GM18867 (cell line): Measurements from ENCODE around the gene FGF21.
A peak's percentile ranks its signal among the peaks of the same experiment; 100 is the strongest.

Source experiments
- ATAC-seq: cut with Tn5 transposase; IDR thresholded peaks from one replicate; pipeline ENCODE4 v1.9.1; 2021; ENCODE audit warnings: mild to moderate bottlenecking, moderate library complexity; ENCODE audit not compliant: unreplicated experiment

Gene FGF21

DNA sequence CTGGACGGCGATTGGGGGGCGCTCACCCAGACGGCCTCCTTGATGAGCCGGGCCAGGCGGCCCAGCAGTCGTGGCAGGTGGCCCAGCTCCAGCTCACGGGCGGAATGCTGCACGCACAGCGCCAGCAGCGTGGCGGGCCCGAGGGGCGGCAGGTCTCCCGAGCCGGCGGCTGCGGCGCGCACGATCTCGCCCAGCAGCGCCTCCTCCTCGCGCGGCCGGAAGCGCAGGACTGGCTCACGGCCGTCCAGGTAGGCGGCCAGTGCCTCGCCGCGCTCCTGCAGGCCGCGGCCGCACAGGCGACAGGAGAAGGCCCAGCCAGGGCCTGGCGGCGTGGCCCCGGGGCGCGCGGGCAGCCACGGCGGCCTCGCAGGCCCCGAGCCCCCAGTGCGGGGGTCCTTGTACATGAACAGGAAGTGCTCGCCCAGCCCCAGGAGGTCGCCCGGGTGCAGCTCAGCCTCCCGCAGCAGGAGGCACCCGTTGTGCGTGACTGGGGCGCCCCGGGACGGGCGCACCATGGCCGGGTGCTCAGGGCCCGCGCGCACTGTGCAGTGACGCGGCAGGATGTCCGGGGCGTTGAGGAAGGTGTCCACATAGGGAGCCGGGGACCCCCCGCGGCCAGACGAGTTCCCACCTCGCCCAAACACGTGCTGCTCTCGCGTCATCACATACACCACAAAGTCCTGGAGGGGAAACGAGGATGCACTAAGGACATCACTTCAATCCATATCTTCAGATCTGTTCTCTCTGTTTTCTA, 26.2 kb upstream of the FGF21 start:
- no peak for ATAC-seq

DNA sequence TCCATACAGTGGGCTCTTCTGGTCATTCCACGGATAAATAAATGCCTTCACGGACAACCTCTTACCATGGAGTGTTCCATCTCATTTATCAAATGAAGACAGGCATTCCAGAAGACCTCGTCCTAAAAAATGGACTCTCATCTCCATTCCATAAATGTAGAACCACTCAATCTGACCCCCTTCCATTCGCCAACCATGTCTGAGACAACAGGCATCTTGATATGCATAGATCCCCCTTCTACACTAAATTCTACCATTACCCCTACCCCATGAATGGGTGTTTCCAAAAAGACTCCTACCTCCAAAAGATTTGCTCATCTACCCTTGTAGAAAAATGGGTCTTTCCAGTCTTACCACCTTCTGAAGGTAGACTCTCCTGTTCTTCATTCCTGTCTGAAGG, 23.9 kb upstream of the FGF21 start:
- no peak for ATAC-seq

DNA sequence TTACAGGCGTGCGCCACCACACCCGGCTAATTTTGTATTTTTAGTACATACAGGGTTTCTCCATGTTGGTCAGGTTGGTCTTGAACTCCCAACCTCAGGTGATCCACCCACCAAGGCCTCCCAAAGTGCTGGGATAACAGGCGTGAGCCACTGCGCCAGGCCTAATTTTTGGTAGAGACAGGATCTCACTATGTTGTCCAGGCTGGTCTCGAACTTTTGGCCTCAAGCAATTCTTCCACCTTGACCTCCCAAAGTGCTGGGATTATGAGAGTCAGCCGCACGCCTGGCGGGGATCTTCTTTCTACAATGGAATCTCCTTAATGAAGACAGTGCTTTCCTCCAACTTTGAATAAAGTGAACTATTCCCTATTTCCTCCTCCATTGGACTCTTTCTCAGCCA, 20.7 kb upstream of the FGF21 start:
- ATAC-seq, result no peak

DNA sequence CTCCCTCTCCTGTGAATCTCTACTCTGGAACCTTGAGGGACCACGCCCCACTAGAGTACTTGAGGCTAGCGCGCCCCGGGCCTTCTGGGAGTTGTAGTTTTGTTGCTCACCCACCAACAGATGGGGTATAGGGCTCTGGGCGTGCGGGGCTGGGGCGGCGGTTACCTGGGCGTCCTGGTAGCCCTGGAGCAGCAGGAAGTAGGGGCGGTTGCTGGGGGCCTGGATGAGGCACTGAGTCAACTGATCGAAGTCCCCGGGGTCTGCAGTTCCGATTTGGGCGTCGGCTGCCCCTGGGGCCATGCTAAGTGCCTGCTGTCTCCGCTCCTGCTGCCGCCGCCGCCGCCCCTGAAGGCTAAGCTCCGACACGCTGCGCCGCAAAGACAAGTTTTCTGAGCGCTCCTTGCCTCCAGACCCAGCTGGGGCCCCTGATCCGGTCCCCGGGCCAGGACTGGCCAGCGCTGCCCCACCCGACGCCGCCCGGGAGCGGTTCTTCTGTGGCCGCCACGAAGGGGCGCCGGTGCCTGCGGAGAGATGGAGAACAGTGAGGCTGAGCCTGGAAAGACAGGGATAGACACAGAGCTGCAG, 20.2 kb upstream of the FGF21 start:
- ATAC-seq, result no peak

DNA sequence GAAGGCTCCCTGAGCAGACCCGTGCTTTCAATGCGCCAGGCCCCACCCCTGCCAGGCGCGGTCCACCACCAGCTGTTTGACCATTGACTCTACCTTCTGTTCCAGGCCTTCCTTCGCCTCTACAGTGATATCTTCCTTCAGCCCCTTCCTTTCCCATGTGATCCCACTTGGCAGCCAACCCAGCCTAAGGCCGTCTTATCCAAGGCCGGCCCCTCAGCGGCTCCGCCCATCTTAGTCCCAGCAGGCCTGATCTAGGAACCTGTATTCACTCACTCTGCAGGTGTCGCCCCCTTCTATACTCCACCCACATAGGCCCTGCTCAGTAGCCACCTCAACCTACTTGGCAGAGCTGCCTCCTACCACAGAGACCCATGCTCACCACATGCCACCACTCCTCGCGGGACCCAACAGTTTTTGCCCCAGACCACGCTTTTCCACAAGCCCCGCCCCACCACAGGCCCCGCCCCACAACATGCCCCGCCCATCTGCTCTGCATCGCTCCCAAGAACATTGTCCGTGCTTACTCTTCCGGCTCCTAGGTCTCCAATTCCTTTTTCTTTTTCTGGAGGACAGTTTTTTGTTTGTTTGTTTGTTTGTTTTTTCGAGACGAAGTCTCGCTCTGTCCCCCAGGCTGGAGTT, 17.8 kb upstream of the FGF21 start:
- ATAC-seq, result no peak

DNA sequence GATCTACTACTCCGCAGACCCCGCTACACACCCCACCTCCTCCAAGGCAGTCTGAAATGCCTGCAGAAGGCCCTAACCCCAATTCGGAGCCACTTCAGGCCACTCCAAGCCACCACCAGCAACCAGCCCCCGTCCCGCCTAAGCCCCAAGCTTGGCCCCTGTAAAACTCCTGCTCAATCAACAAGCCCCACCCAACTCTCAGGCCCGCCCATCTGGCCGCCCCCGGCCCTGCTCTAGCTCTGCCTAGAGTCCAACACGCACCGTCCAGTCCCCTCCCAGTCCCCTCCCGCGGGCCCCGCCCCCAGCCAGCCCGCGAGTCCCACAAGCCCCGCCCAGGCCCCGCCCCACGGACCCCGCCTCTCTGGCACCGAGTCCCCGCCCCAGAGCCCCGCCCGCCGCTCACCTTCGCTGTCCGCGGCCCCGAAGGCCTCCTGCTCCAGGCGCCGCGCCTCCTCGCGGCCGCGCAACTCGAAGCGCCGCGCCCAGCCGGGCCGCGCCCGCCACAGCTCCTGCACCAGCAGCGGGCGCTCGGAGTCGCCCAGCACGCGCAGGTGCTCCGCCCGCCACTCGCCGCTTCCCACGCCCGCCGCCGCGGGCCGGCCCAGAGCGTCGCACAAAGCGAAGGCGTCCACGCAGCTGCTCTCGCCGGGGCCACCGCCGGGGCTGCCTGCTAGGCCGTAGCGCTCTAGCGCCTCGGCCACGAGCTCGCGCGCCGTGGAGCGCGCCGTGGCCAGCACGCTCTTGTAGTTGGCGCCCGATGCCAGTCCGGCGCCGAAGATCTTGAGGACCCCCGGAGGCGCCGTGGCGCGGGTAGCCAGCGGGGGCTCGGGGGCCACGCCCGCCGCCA, 16.5 kb upstream of the FGF21 start:
- peak; percentile 89 for ATAC-seq

DNA sequence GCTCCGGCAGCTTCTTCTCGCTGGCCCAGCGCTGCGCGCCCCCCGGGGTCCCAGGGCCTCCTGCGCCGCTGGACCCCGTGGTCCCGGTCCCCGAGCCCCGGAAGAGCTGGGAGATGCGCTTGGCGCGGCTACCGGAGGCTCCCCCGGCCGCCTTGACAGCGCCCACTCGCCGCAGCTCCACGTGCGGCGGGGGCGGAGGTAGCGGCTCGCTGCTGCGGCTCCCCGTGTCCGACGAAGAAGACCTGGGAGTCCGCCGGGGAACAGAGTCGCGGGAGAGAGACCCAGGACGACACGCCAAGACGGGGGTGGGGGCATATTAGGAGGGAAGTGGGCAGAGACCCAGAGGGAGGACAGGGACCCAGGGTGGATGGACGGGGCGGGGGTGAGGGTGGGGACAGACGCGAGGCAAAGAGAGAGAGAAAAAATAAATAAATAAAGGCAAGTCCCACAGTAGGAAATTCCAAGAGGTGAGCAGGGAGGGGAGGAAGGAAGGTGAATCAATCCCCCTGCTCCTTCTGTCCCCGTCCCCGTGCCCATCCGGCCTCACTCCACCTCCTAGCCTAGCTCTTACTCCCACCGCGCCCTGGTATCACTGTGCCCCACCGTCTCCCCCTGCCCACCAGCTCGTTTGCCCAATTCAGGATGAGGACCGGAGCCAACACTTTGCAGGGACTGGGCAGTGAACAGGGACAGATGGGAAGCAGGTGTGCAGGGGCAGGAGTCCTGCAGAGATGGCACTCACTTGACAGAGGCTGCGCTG, 15.7 kb upstream of the FGF21 start:
- ATAC-seq, result no peak

DNA sequence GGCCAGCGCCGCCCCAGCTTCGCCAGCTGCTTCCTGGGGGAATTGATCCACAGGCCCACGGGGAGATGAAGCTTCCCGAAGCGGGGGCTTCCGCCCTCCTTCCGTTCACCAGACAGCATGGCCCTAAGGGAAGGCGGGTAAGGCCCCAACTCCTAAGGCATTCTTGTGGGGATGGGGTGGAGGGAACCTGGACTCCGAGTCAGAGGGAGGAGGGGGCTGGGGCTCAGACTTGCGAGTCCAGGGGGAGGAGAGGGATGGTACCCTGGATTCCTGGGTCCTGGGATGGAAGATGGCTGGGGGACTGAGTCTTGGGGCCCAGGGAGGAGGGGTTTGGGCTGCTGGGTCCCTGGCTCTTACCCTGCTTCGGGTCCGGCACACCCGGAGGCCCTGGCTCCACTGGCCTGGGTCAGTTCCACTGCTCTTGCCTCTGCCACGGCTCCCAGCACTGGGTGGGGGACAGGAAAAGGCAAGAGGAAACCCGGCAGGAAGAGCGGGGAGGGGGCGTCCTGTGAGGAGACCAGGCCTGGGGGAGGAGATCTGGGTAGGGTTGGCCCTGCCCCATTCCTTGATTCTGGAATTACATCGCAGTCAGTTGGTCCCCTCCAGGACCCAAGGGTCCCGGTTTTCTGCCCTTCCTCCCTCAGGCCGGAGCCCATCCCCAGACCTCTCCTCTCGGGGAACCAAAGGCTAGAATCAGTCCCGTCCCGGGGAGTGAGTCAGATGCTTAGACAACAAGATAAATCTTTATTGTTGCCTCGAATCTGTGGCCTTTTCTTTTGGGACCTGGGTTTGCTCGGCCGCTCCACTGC, 15.0 kb upstream of the FGF21 start, which contains the start of gene RASIP1:
TSS of gene RASIP1 (minus strand) at position 447 of the 809 bp plus-strand sequence. CDS start at position 119, 328 bp downstream.
- ATAC-seq, result no peak

DNA sequence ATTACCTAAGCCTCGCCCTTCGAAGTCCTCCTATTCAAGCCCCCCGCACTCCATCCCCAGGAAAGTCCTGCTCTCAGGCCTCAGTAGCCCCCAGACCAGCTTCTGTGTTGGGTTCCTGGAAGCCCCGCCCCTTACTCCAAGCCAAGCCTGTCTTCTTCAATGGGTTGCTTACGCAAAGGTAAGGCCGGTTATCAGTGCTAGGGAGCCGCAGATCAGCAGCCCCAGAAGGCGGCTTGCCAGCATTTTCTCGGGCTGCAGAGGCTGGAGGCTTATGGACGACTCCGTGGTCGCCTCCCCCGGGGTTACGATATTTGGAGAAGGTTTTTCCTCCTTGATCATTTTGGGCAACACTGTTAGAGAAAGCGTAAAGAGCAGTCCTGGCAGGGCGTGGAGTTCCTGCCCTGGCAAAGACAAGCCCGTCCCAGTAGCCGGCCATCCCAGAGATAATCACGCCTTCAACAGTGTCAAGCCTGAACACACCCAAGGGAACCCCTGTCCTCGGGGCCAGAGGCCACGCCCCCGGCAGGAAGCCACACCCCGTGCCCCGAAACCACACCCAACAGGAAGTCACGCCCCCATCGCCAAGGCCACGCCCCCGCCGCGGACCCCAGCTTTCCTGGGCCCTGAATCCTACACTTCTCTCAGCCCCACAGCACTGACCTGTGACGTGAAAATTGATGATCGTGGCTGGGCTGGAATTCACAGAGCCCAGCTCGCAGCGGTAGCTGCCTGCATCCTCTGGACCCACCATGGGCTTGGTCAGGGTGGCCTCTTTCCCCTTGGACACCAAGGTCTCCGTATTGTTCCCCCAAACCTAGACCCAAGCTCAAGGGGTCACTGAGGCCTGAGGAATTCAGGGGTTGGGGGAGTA, 14.0 kb upstream of the FGF21 start:
- no peak for ATAC-seq

DNA sequence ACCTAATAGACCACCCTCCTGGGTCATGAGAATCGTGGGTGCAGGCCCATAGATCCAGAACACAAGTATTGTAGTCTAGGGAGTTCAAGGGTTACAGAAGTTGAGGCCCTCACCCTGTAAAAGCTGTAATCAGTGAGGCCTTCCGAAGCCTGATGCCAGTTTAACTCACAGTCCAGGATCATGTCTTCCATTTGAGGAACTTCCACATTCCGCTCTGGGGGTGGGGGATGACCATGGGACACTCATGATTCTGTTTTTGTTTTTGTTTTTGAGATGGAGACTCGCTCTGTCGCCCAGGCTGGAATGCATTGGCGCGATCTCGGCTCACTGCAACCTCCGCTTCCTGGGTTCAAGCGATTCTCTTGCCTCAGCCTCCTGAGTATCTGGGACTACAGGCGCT, 13.2 kb upstream of the FGF21 start:
- no peak for ATAC-seq

DNA sequence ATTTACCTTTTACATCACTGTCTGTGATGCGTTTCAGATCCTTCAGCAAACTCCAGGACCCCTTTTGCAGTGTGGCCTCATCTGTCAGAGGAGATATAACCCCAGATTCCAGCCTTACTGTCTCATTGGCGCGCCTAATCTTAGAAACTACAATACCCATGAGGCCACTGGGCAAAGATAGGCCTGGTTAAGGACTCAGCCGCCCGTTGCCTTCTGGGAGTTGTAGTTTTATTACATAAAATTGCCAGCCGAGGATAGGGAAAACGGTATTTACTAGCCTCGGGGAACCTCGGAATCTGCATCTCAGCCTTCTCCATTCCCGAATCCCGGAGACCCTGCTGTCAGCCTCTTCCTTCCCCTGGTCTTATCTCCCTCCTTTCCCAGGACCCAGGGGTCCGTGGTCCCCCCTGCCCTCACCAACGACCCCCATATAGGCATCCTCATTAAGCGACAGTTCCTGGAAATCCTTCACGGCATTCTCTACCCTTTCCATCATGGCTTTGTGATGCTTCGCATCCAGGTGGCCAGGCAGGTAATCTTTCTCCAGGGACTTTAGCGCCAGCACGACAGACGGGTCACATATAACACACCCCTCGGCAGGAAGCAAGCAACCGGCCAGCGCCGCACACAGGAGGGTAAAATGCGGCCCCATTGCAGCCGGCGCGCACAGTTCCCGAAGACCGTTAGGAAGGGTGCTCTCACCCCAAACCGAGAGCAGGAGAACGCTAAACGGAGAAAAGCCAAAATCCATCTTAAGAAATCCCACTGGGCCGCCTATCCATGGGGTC, 9.9 kb upstream of the FGF21 start:
- no peak for ATAC-seq

DNA sequence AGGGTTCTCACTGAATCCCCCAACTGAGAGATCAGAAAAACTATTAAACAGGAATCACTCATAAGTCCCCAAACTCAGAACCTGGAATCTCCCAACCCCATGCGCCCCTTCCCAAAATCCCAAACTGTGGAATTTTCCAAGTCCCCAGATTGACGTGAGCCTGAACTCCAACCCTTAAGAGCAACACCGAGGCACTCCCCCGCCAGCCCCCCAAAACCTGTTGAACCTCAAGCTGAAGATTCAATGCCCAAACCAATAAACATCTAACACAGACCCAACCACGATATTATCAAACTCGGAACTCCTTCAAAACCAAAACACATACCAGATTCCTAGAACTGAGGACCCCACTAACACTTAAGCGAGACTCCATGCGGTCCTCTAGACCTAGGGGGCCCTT, 9.2 kb upstream of the FGF21 start:
- ATAC-seq, result no peak

DNA sequence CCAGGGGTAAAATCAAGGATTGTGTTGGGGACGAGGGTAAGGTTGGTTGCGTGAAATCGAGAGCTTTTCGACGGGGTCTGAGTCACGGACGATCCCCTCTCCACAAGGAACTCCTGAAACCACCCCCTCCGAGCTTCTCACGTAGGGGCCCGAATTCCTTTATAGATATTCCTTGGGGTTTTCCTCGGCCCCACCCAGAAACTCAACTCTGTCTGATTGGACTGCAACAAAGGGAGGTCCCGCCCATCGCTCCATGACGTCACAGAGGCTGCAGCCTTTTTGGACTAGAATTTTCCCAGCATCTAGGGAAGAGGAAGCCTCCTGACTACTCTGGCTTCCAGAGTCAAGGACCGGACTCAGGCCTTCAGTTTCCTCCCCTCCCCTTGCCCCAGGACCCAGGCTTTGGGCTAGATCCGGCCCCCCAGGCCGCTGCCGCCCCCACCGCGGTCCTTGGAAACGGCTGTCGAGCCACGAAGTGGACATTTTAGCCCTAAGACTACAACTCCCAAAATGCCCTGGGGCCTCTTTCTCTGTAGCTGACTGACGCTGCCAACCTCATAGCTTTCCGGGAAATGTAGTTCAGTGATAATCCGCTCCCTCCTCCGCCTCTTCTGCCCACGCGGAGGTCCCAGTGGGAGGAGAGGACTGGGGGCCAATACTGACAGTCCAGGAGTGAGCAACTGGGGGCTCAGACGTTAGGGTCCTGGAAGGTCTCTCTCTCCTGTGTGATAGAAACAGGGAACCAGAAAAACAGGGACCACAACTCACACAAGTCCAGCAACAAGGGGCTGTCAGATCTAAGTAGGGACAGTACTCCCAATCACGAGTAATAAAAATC, 8.4 kb upstream of the FGF21 start, which contains the start of gene IZUMO1:
TSS of gene IZUMO1 (minus strand) at position 172 of the 838 bp plus-strand sequence. CDS start 1,050 bp downstream, outside the sequence.
- ATAC-seq, result no peak

DNA sequence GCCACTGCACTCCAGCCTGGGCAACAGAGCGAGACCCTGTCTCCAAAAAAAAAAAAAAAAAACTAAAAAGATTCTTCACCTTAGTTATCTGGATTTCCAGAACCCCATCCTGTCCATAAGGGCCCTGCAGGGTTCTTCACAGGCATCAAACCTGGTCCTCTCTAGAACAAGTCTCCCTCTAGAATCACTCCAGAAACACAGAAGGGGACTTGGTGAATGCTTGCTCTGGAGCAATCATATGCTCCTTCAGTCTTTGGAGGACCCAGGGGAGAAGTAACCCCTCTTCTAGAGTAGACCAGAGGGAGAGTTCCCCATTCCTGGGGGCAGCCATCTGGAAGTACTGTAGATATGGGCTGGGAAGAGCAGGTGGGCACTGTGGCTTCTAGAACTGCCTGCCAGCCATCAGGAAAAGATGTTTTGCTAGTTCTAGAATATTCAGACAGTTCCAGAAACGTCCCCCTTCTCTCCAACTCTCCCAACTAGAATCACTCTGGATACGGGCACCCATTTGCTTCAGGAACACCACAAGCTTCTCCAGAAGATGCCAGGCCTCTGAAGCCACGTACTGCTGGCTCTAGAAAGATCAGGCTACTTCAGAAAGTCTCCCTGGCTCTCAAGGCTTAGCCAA, 5.6 kb upstream of the FGF21 start:
- no peak for ATAC-seq

DNA sequence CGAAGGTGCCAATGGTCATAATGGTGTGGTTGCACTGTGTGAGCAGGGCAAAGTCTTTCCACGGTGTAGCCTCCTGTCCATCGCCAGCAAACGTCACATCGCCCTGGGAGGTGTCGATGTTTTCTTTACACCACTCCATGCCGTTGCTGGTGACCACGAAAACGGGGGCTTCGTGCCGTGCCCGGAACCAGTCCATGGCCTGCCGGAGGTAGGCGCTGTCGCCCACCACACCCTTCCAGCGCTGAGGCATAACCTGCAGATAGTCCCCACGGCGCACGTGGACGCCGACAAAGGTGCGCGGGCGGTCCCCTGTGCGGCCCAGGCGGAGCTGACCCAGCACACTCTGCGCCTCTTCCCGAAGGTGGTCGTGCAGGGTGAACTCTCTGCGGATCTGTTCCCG, 5.0 kb upstream of the FGF21 start:
- ATAC-seq, result no peak

DNA sequence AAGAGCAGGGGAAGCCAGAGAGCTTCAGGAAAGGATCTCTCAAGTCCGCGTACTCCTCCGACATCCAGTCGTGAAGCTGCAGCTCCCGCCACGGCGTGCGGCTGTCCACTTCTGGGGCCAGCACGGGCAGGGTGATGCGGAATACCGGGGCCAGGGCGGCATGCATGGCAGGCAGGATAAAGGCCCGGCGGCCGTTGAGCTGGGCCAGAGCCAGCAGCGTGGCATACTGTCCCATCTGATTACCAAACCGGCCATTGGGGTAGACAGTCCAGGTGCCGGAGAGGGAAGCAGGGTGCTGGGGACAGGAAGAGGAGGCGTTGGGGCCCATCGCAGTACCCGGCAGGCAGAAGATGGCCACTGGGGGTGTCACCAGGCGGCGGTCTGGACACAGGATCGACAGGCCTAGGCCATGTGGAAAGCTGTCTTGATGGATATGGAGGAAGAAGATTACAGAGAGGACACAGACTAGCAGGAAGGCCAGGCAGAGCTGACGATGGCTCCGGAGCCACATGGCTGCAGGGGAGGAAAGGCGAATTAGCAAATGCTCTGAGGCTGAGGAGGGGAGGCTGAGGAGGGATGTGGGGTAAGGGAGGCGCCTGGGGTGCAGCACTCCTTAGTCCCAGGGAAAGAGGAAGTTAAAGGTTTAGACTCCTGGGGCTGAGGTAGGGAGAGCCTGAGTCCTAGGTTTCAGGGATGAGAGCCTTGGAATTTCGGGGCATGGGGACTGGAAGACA, 4.4 kb upstream of the FGF21 start:
- no peak for ATAC-seq
